Esophagus squamous epithelium (tissue), 5 donors: Measurements from ENCODE around the gene KCNN3. TPM values are rescaled to one million over a fixed set of nuclear protein-coding genes. Genes with fewer than 3 reads are reported as not detected.
"Not testable (repeated sequence)": the region's sequence is repeated elsewhere in the genome, so short reads cannot be mapped to it uniquely, and the experiment has no call there.

Source experiments
- DNase-seq: peaks from one replicate; lab custom pipeline; 2025; lab: John Stamatoyannopoulos, UW
- H3K27ac ChIP-seq, 4 donors: fragments of 200-600 bp; sonication (generic); one replicate each; pipeline ENCODE4 v1.5.1; 2016 to 2019; ENCODE audit warnings: mild to moderate bottlenecking in 1 of 4
- H3K27me3 ChIP-seq, 4 donors: fragments of 200-600 bp; sonication (generic); 1 replicate in 3 of 4; 2 replicates in 1 of 4; pipeline versions ENCODE4 v1.5.1 to v1.6.0; 2017 to 2021; ENCODE audit warnings: antibody characterized with exemption in 1 of 4
- H3K36me3 ChIP-seq, 3 donors: fragments of 200-600 bp; sonication (generic); one replicate each; pipeline ENCODE4 v1.5.1; 2016 to 2019
- H3K4me1 ChIP-seq, 3 donors: fragments of 200-600 bp; sonication (generic); one replicate each; pipeline ENCODE4 v1.5.1; 2017 to 2019
- H3K4me3 ChIP-seq, 4 donors: fragments of 200-600 bp; sonication (generic); 1 replicate in 3 of 4; 2 replicates in 1 of 4; pipeline ENCODE4 v1.5.1; 2016 to 2019; ENCODE audit warnings: mild to moderate bottlenecking in 2 of 4, moderate library complexity in 1 of 4
- H3K9me3 ChIP-seq, 3 donors: fragments of 200-600 bp; sonication (generic); one replicate each; pipeline ENCODE4 v1.5.1; 2016 to 2019
- POLR2A ChIP-seq, 4 donors: fragments of 450-650 bp; IDR thresholded peaks; one replicate each; pipeline ENCODE4 v1.6.1; 2017; ENCODE audit warnings: antibody characterized with exemption in 4 of 4, mild to moderate bottlenecking in 4 of 4, moderate library complexity in 3 of 4
- WGBS, 2 donors: methylation state at CpG; one replicate each; pipeline ENCODE4 v1.1.5; 2018; 5-methylcytosine and 5-hydroxymethylcytosine counted together
- intact Hi-C: fragments of 100-400 bp; cut with DNase I; formaldehyde crosslinking; loops from one replicate; pipeline ENCODE4 v1.15.0; 2022
- total RNA-seq, 4 donors: library from RNA; depleted of rRNA; stranded (reverse); fragments of >200 nt; gene quantifications; one replicate each; pipeline ENCODE4 v1.1.0, GENCODE V29; 2016
- TF ChIP-seq, protein P1 (sequence below), 6 experiments: fragments of 450-650 bp in 4 of 6; fragments of 200-600 bp in 2 of 6; sonication (generic) in 2 of 6; IDR thresholded peaks; one replicate each; pipeline ENCODE4 v1.5.1; 2016 to 2019; ENCODE audit warnings: antibody characterized with exemption in 6 of 6, mild to moderate bottlenecking in 4 of 6, moderate library complexity in 4 of 6
- donor health status: DM: yes; HTN: yes; CAD: no.

Gene KCNN3
- total RNA-seq, 4 donors from 2014 or later: 0.08 to 1.7 (median 0.50) TPM

DNA sequence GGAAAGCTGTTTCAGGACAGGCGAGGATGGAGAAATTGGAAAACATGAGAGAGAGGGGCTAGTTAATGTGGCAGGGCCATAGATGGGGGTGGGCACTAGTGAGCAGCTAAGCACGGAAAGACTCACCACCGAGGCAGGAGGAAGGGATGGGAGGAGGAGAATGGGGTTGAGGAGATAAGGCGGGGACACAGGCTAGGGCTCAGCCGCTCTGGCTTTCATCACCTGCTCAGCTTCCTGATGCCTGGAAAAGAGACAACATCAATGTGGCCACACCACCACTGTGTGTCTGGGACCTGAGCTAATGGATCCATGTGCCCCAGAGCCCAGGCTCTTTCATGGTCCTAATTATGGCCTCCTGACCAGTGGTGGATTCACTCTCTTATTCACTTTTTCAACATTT, 38.9 kb upstream of the KCNN3 start:
- Histone ChIP-seq H3K27ac (no peak overlapping the region), H3K4me3 (no peak overlapping the region), H3K36me3 (no peaks in the 10 kb centered on the region), H3K4me1 (peaks cover 4 to 36% (median 11%) of the 10 kb centered on the region in 3 donors), H3K27me3 (no peaks in the 10 kb centered on the region), H3K9me3 (no peaks in the 10 kb centered on the region)
- intact Hi-C loops: no loop called here
- TF ChIP-seq, protein P1, sequence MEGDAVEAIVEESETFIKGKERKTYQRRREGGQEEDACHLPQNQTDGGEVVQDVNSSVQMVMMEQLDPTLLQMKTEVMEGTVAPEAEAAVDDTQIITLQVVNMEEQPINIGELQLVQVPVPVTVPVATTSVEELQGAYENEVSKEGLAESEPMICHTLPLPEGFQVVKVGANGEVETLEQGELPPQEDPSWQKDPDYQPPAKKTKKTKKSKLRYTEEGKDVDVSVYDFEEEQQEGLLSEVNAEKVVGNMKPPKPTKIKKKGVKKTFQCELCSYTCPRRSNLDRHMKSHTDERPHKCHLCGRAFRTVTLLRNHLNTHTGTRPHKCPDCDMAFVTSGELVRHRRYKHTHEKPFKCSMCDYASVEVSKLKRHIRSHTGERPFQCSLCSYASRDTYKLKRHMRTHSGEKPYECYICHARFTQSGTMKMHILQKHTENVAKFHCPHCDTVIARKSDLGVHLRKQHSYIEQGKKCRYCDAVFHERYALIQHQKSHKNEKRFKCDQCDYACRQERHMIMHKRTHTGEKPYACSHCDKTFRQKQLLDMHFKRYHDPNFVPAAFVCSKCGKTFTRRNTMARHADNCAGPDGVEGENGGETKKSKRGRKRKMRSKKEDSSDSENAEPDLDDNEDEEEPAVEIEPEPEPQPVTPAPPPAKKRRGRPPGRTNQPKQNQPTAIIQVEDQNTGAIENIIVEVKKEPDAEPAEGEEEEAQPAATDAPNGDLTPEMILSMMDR (IDR thresholded peaks at IDR 0.05): no peak
- no peak for TF ChIP-seq POLR2A (IDR thresholded peaks at IDR 0.05)
- DNase-seq: no peak
- 90 to 94% methylated on average over 5 of the region's 5 CpGs for WGBS, 2 donors

DNA sequence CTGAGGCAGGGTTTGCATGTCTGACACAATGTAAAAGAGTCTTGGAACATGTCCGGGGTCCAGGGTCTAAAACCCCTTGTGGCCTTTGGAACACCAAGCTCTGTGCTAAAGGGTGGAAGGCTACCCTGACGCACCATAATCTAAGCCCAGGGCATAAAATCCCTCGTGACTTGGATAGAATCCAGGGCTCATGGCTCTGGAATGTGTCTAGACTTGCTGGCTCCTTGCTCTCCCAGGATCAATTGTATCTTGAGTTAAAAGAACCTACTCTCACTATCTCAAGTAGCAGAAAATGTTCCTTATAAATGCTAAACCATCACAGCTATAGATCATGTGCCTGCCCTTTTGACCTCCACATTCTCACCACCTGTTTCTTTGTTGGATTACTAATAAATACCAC, 38.0 kb upstream of the KCNN3 start:
- WGBS, 2 donors: 44 to 46% methylated on average over 3 of the region's 3 CpGs
- DNase-seq, H3K9me3 ChIP-seq, intact Hi-C loops, H3K4me3 ChIP-seq, H3K36me3 ChIP-seq, H3K27me3 ChIP-seq, H3K27ac ChIP-seq: not testable (repeated sequence)
- peaks cover 4 to 36% (median 11%) of the 10 kb centered on the region in 3 donors for H3K4me1 ChIP-seq

DNA sequence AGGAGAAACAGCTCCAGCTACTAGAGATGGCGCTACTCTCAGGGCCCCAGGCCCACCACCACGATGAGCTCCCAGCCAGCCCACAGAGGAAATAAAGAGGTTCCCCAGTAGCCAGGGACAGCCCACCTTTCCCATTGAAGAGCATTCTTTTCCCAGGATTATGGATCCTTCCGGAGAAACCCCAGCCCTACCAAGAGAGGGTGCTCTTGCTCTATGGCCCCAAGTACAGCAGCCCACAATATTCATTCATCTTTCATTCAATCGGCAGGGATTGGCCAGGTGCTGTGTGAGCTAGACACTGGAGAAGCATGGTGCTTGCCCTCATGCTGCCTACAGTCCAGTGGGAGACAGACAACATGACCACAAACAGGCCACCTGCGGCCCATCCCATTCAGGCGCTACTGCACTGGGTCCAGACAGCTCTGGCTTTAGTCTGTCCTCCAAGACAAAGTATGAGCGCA, 36.6 kb upstream of the KCNN3 start:
- DNase-seq: no peak
- Histone ChIP-seq H3K27me3 (no peaks in the 10 kb centered on the region), H3K27ac (no peak overlapping the region), H3K36me3 (no peaks in the 10 kb centered on the region), H3K4me1 (peaks cover 4 to 27% (median 6%) of the 10 kb centered on the region in 3 donors), H3K9me3 (no peaks in the 10 kb centered on the region), H3K4me3 (no peak overlapping the region)
- 63 to 73% methylated on average over 6 of the region's 7 CpGs for WGBS, 2 donors
- intact Hi-C loops: no loop called here
- no peak for TF ChIP-seq POLR2A (IDR thresholded peaks at IDR 0.05)
- TF ChIP-seq, protein P1 (IDR thresholded peaks at IDR 0.05): peak in 5 of 6 experiments; percentile 36 to 76 (median 54)

DNA sequence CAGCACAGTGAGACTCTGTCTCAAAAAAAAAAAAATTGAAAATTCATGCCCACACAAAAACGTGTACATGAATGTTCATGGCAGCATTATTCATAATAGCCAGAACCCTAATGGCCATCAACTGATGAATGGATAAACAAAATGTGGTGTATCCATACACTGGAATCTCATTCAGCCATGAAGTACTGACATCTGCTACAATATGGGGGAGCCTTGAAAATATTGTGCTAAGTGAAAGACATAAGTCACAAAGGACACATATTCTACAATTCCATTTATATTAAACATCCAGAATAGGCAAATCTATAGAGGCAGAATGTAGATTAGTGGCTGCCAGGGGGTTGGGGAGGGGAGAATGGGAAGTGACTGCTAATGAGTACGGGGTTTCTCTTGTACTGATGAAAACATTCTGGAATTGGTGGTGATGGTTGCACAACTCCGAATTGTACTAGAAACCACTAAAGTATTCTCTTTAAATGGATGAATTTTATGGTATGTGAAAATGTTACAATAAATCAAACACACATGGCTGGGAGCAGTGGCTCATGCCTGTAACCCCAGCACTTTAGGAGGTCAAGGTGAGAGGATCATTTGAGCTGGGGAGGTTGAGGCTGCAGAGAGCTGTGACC, 33.0 kb upstream of the KCNN3 start:
- H3K4me3 ChIP-seq: no peak overlapping the region
- no peaks in the 10 kb centered on the region for H3K4me1 ChIP-seq
- no peaks in the 10 kb centered on the region for H3K27me3 ChIP-seq
- TF ChIP-seq POLR2A (IDR thresholded peaks at IDR 0.05): no peak
- TF ChIP-seq, protein P1 (IDR thresholded peaks at IDR 0.05): no peak
- H3K9me3 ChIP-seq: no peaks in the 10 kb centered on the region
- intact Hi-C loops: no loop called here
- WGBS, 2 donors: 30 to 49% methylated on average over 3 of the region's 3 CpGs
- DNase-seq: no peak
- H3K36me3 ChIP-seq: no peaks in the 10 kb centered on the region
- no peak overlapping the region for H3K27ac ChIP-seq

DNA sequence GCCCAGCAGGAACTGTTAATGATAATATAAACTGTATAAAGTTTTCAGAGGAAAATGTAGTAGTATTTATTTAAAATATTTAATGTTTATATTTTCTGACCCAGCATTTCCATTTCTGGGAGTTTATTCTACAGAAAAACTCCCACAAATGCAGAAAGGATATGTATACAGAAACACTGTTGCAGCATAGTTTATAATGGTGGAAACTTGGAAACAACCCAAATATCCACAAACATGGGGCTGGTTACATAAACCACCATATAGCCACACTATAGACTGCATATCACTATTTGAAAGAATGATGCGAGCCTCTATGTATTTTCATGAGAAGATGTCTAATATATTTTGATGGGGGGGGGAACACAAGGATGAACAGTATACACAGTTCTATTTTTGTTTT, 31.5 kb upstream of the KCNN3 start:
- no peak overlapping the region for H3K27ac ChIP-seq
- WGBS, 2 donors: 74 to 92% methylated on average over 1 of the region's 1 CpG
- H3K4me3 ChIP-seq: no peak overlapping the region
- H3K4me1 ChIP-seq: peaks cover 0 to 6% (median 3%) of the 10 kb centered on the region in 3 donors
- no peaks in the 10 kb centered on the region for H3K36me3 ChIP-seq
- TF ChIP-seq, protein P1 (IDR thresholded peaks at IDR 0.05): no peak
- no peak for TF ChIP-seq POLR2A (IDR thresholded peaks at IDR 0.05)
- no peaks in the 10 kb centered on the region for H3K27me3 ChIP-seq
- intact Hi-C loops: no loop called here
- H3K9me3 ChIP-seq: no peaks in the 10 kb centered on the region
- no peak for DNase-seq
